ENCODE measurements around the gene NIBAN1.

DNA sequence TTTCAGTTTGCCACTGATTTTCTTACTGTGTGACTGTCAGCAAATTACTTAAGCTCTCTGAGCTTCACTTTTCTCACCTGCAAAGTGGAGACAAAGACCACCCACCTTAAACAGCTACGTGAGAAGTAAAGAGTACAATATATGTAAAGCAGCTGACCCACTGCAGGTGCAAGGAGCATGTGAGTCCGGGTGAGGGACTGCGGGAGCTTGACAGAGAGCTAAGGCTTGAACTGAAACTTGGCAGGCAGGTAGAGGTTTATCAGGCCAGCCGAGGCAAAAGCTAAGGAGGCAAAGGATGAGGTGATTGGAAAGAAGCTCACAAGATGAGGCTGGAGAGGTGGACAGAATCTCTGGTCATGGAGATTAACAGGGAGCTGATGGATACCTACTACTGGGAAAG lies 36.6 kb downstream of the NIBAN1 start:
- no peak for TF ChIP-seq EZH2phosphoT487 (conservative IDR thresholded peaks at IDR 0.05; ENCODE audit: low read length)
- TF ChIP-seq, protein P1, sequence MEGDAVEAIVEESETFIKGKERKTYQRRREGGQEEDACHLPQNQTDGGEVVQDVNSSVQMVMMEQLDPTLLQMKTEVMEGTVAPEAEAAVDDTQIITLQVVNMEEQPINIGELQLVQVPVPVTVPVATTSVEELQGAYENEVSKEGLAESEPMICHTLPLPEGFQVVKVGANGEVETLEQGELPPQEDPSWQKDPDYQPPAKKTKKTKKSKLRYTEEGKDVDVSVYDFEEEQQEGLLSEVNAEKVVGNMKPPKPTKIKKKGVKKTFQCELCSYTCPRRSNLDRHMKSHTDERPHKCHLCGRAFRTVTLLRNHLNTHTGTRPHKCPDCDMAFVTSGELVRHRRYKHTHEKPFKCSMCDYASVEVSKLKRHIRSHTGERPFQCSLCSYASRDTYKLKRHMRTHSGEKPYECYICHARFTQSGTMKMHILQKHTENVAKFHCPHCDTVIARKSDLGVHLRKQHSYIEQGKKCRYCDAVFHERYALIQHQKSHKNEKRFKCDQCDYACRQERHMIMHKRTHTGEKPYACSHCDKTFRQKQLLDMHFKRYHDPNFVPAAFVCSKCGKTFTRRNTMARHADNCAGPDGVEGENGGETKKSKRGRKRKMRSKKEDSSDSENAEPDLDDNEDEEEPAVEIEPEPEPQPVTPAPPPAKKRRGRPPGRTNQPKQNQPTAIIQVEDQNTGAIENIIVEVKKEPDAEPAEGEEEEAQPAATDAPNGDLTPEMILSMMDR (IDR thresholded peaks at IDR 0.05; ENCODE audit: insufficient read depth, low read length, poor library complexity, severe bottlenecking): no peak

Measured in SU-DHL-6 (cell line).